HepG2 (cell line): ENCODE measurements around the gene ERBB3. TPM values are rescaled to one million over a fixed set of nuclear protein-coding genes. Genes with fewer than 3 reads are reported as not detected.

Source experiments
- AKAP8 ChIP-seq: sonication (generic); formaldehyde crosslinking; IDR thresholded peaks from 2 replicates; pipeline ENCODE4 v1.5.1; 2020; ENCODE audit warnings: mild to moderate bottlenecking, missing genetic modification reagents
- BRCA1 ChIP-seq: sonication (generic); formaldehyde crosslinking; IDR thresholded peaks from 2 replicates; pipeline ENCODE4 v1.4.0; 2020; ENCODE audit warnings: missing genetic modification reagents
- CENPT ChIP-seq: sonication (generic); formaldehyde crosslinking; IDR thresholded peaks from 2 replicates; pipeline ENCODE4 v1.8.0; 2022; ENCODE audit warnings: low read depth, mild to moderate bottlenecking, moderate library complexity, missing genetic modification reagents
- DZIP1 ChIP-seq: sonication (generic); formaldehyde crosslinking; IDR thresholded peaks from 2 replicates; pipeline ENCODE4 v1.5.0; 2020; ENCODE audit warnings: mild to moderate bottlenecking, missing genetic modification reagents
- ELF1 ChIP-seq: sonication (generic); formaldehyde crosslinking; IDR thresholded peaks from 2 replicates; pipeline ENCODE4 v1.4.0; 2020; ENCODE audit warnings: missing genetic modification reagents
- GTF3A ChIP-seq: sonication (generic); formaldehyde crosslinking; conservative IDR thresholded peaks from 2 replicates; pipeline ENCODE4 v1.4.0; 2020; ENCODE audit warnings: mild to moderate bottlenecking, missing genetic modification reagents
- KDM1A ChIP-seq: IDR thresholded peaks from 2 replicates; pipeline ENCODE4 v1.6.1; 2016; ENCODE audit warnings: missing compliant biosample characterization
- MYPOP ChIP-seq: sonication (generic); formaldehyde crosslinking; IDR thresholded peaks from 2 replicates; pipeline ENCODE4 v1.8.1; 2023; ENCODE audit warnings: mild to moderate bottlenecking, moderate library complexity, missing genetic modification reagents
- NFIB ChIP-seq: sonication (generic); formaldehyde crosslinking; IDR thresholded peaks from 2 replicates; pipeline ENCODE4 v1.9.0; 2021; ENCODE audit warnings: missing genetic modification reagents, mild to moderate bottlenecking, borderline replicate concordance
- NR2F2 ChIP-seq: IDR thresholded peaks from 2 replicates; pipeline ENCODE4 v1.6.1; 2012; ENCODE audit warnings: low read depth, inconsistent platforms, borderline replicate concordance
- SIN3B ChIP-seq: fragments of 150-350 bp; IDR thresholded peaks from 2 replicates; pipeline ENCODE4 v1.6.1; 2014; ENCODE audit warnings: low read length
- SOX13 ChIP-seq, 3 experiments: fragments of 450-650 bp in 1 of 3; sonication (generic) in 1 of 3; formaldehyde crosslinking in 1 of 3; IDR thresholded peaks in 2 of 3; conservative IDR thresholded peaks in 1 of 3; 2 replicates each; pipeline versions ENCODE4 v1.5.0 to v1.6.1; 2016 to 2020; ENCODE audit warnings: antibody characterized with exemption in 1 of 3, mild to moderate bottlenecking in 1 of 3, missing compliant biosample characterization in 1 of 3, missing genetic modification reagents in 1 of 3, moderate library complexity in 1 of 3
- SRSF4 ChIP-seq: fragments of 200-400 bp; formaldehyde crosslinking; IDR thresholded peaks from one replicate; pipeline ENCODE4 v1.6.1; 2018; ENCODE audit warnings: mild to moderate bottlenecking, low read depth, low read length, moderate library complexity; ENCODE audit not compliant: poor library complexity, severe bottlenecking
- THAP9 ChIP-seq: sonication (generic); formaldehyde crosslinking; IDR thresholded peaks from 2 replicates; pipeline ENCODE4; 2020; ENCODE audit warnings: missing genetic modification reagents, mild to moderate bottlenecking, borderline replicate concordance
- ZFP90 ChIP-seq: sonication (generic); formaldehyde crosslinking; IDR thresholded peaks from 2 replicates; pipeline ENCODE4 v1.8.0; 2022; ENCODE audit warnings: missing genetic modification reagents, mild to moderate bottlenecking, inconsistent platforms, borderline replicate concordance
- ZMAT3 ChIP-seq: sonication (generic); formaldehyde crosslinking; conservative IDR thresholded peaks from 2 replicates; pipeline ENCODE4 v1.7.0; 2021; ENCODE audit warnings: missing genetic modification reagents
- ZNF274 ChIP-seq: sonication (generic); formaldehyde crosslinking; IDR thresholded peaks from 2 replicates; pipeline ENCODE4 v1.5.1; 2020; ENCODE audit warnings: mild to moderate bottlenecking, missing genetic modification reagents
- ZNF362 ChIP-seq: sonication (generic); formaldehyde crosslinking; IDR thresholded peaks from 2 replicates; pipeline ENCODE4 v1.4.0; 2020; ENCODE audit warnings: missing genetic modification reagents, mild to moderate bottlenecking, borderline replicate concordance
- polyA plus RNA-seq, 8 experiments: library from polyadenylated mRNA; depleted of rRNA in 3 of 8; stranded (reverse) in 7 of 8; unstranded in 1 of 8; fragments of >200 nt; fragmentation: Illumina TruSeq in 4 of 8; extraction: Trizol in 4 of 8; gene quantifications; 2 replicates each; pipeline versions ENCODE4 v1.2.1 to v1.2.3, GENCODE V29; 2011 to 2016; ENCODE audit warnings: low read depth in 4 of 8, missing spikeins in 1 of 8, mixed read lengths in 1 of 8; ENCODE audit not compliant: insufficient read depth in 1 of 8
- total RNA-seq, 5 experiments: library from RNA; depleted of rRNA; stranded (reverse); fragments of >200 nt; fragmentation: Illumina TruSeq; extraction: Trizol; gene quantifications; 2 replicates each; pipeline ENCODE4 v1.2.3, GENCODE V29; 2016; ENCODE audit warnings: low read depth in 1 of 5

Gene ERBB3
- total and polyA plus RNA-seq, 2 of the 13 experiments (the other 11 are each of a cell fraction or from before 2014, with no cell fraction given), result 93.6 to 358 TPM

GRCh38 chr12:56117778-56118687, 38.1 kb downstream of the ERBB3 start, which contains the start of gene ZC3H10 (continued):
- TF ChIP-seq THAP9 (CRISPR knock-in tag) (peak; percentile 91), ELF1 (peak; percentile 99), MYPOP (CRISPR knock-in tag) (peak; percentile 56; the same call in 1 of the 2 replicates), KDM1A (CRISPR knock-in tag) (no peak), ZFP90 (CRISPR knock-in tag) (peak; percentile 43; the same call in 1 of the 2 replicates), CENPT (no peak), ZMAT3 (peak; percentile 53; the same call in 1 of the 2 replicates), SOX13 (IDR thresholded peaks at IDR 0.05) (no peak), SOX13 (CRISPR knock-in tag; conservative IDR thresholded peaks at IDR 0.05 in 1 of 2, IDR thresholded peaks at IDR 0.05 in 1 of 2) (peak in 1 of 2 experiments; percentile 46; a peak in 1 of 4 replicates), SIN3B (peak; percentile 86), BRCA1 (CRISPR knock-in tag) (no peak), NR2F2 (peak; percentile 65; the same call in 1 of the 2 replicates), DZIP1 (CRISPR knock-in tag) (no peak), ZNF274 (CRISPR knock-in tag) (peak; percentile 68; the same call in 1 of the 2 replicates), SRSF4 (no peak), NFIB (CRISPR knock-in tag) (no peak), GTF3A (CRISPR knock-in tag) (no peak), AKAP8 (CRISPR knock-in tag) (peak; percentile 94), ZNF362 (CRISPR knock-in tag) (no peak; the same call in 1 of the 2 replicates)
